PFSK-1 (cell line): ENCODE results near the gene PGBD5.

Experiments used
- POLR2AphosphoS5 ChIP-seq: IDR thresholded peaks from 2 replicates; pipeline ENCODE4 v1.6.1; 2012; ENCODE audit warnings: low read depth, mild to moderate bottlenecking, control low read depth, low read length, moderate library complexity
- TF ChIP-seq, protein P1 (sequence below), 2 experiments: IDR thresholded peaks; 2 replicates each; pipeline versions ENCODE4 v1.6.1 to v1.8.0; 2011 to 2012; ENCODE audit warnings: low read depth in 2 of 2, low read length in 2 of 2, control low read depth in 1 of 2, inconsistent platforms in 1 of 2, mild to moderate bottlenecking in 1 of 2, moderate library complexity in 1 of 2; ENCODE audit not compliant: insufficient read depth in 1 of 2

DNA sequence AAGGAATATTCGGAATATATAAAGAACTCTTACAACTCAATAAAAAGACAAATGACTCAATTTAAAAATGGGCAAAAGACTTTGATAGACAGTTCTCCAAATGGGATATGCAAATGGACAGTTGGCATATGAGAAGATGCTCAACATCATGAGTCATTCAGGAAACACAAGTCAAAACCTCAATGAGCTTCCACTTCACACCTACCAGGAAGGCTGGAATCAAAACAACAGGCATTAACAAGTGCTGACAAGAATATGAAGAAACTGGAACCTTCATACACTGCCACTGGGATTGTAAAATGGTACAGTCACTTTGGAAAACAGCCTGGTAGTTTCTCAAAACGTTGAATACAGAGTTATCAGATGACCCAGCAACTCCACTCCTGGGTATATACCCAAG, 17.2 kb downstream of the PGBD5 start:
- TF ChIP-seq, protein P1, sequence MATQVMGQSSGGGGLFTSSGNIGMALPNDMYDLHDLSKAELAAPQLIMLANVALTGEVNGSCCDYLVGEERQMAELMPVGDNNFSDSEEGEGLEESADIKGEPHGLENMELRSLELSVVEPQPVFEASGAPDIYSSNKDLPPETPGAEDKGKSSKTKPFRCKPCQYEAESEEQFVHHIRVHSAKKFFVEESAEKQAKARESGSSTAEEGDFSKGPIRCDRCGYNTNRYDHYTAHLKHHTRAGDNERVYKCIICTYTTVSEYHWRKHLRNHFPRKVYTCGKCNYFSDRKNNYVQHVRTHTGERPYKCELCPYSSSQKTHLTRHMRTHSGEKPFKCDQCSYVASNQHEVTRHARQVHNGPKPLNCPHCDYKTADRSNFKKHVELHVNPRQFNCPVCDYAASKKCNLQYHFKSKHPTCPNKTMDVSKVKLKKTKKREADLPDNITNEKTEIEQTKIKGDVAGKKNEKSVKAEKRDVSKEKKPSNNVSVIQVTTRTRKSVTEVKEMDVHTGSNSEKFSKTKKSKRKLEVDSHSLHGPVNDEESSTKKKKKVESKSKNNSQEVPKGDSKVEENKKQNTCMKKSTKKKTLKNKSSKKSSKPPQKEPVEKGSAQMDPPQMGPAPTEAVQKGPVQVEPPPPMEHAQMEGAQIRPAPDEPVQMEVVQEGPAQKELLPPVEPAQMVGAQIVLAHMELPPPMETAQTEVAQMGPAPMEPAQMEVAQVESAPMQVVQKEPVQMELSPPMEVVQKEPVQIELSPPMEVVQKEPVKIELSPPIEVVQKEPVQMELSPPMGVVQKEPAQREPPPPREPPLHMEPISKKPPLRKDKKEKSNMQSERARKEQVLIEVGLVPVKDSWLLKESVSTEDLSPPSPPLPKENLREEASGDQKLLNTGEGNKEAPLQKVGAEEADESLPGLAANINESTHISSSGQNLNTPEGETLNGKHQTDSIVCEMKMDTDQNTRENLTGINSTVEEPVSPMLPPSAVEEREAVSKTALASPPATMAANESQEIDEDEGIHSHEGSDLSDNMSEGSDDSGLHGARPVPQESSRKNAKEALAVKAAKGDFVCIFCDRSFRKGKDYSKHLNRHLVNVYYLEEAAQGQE (IDR thresholded peaks at IDR 0.05; ENCODE audit: insufficient read depth in 1 of 2, low read depth in 2 of 2, low read length in 2 of 2), result no peak
- no peak for TF ChIP-seq POLR2AphosphoS5
